BJ (cell line): ENCODE results near the gene HECTD2. TPM values are rescaled to one million over a fixed set of nuclear protein-coding genes. Genes with fewer than 3 reads are reported as not detected.

Experiments
- CTCF ChIA-PET: fragments of 350-600 bp; formaldehyde crosslinking; extraction: SDS; loops from one replicate; lab custom pipeline; 2021; ENCODE audit warnings: antibody characterized with exemption, inconsistent platforms; lab: Yijun Ruan, JAX
- POLR2A ChIA-PET: fragments of 300-600 bp; sonication (Branson Sonifier 250); formaldehyde crosslinking; extraction: SDS; loops from one replicate; lab custom pipeline; 2021; ENCODE audit warnings: antibody characterized with exemption; lab: Charles Lee
- DNase-seq: peaks from one replicate; pipeline ENCODE4 v3.0.0-alpha.2; 2011; ENCODE audit warnings: low read depth
- H3K27me3 ChIP-seq: 2 replicates; pipeline ENCODE4 v1.6.0; 2011; ENCODE audit warnings: low read length; ENCODE audit not compliant: control insufficient read depth, insufficient read depth
- H3K36me3 ChIP-seq: 2 replicates; pipeline ENCODE4 v1.5.1; 2011; ENCODE audit warnings: low read length; ENCODE audit not compliant: control insufficient read depth, insufficient read depth
- H3K4me3 ChIP-seq: 2 replicates; pipeline ENCODE4 v1.5.1; 2011; ENCODE audit warnings: low read depth, mild to moderate bottlenecking, control low read depth, low read length
- CTCF ChIP-seq: IDR thresholded peaks from 2 replicates; pipeline ENCODE4 v1.5.1; 2011; ENCODE audit warnings: low read depth, mild to moderate bottlenecking, control low read depth, inconsistent platforms, low read length, moderate library complexity; ENCODE audit not compliant: insufficient read depth
- polyA plus RNA-seq: library from polyadenylated mRNA; depleted of rRNA; stranded (reverse); fragments of >200 nt; gene quantifications from 2 replicates; pipeline ENCODE4 v1.2.3, GENCODE V29; 2011

Gene HECTD2
- polyA plus RNA-seq, 1 experiment, result 3.6 TPM

DNA sequence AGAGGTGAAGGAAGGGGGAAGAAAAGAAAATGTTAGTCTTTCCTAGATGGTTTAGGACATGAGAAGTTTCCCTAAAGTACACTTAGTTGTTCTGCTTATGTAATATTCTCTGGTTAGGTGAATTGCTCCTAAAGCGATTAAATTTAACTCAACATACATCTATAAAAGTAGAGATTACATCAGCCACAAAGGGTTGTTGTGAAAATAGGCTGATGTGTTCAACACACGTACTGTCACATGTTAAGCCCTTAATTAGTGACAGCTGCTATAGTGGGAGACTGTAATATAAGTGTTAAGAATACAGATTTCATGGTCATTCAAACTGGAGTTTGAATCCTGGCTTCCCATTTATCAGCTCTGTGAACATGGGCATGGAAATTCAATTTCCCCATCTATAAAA is 12.8 kb downstream of the HECTD2 start:
- no peak for TF ChIP-seq CTCF
- Histone ChIP-seq H3K27me3 (no peaks in the 10 kb centered on the region), H3K36me3 (no peaks in the 10 kb centered on the region), H3K4me3 (no peak overlapping the region)
- DNase-seq, result no peak
- ChIA-PET CTCF (interaction anchor here (1.3 kb wide), 1 partner anchor 8 kb away, joined by 3 read pairs; no protein-coding TSS in a partner anchor), POLR2A (no interaction called here)

- no peak for TF ChIP-seq CTCF
Measured at GRCh38 chr10:91424016-91424415, 13.9 kb downstream of the HECTD2 start.

GRCh38 chr10:91432175-91432574 is 22.0 kb downstream of the HECTD2 start:
- CTCF ChIA-PET, result no interaction called here
- no peak for DNase-seq

More at GRCh38 chr10:91424016-91424415, 13.9 kb downstream of the HECTD2 start:
- no peaks in the 10 kb centered on the region for H3K27me3 ChIP-seq
- H3K36me3 ChIP-seq, result no peaks in the 10 kb centered on the region
- H3K4me3 ChIP-seq, result no peak overlapping the region
- POLR2A ChIA-PET, result no interaction called here
- CTCF ChIA-PET, result interaction anchor here (0.9 to 1.3 kb wide), 2 partner anchors 9 to 29 kb away, joined by 3 to 4 read pairs; no protein-coding TSS in a partner anchor
- DNase-seq, result no peak

DNA sequence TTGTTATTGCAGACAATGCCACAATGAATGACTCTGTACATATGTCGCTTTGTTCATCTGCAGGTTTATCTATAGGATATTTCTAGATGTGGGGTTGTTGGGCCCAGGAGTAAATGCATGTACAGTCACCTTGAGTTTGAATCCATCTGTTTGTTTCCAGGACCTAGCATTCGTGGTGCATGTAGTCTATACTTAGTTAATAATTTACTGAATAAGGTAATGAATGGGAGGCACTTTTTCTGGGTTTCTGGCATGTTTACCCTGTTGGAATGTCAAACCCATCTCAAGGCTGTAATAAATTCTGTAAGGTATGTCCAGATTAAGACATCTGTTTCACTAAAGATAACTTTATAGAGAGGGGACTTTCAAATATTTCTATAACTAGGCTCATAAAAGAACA is 23.5 kb downstream of the HECTD2 start:
- POLR2A ChIA-PET, result no interaction called here
- CTCF ChIA-PET, result no interaction called here

More at GRCh38 chr10:91432175-91432574, 22.0 kb downstream of the HECTD2 start:
- no peaks in the 10 kb centered on the region for H3K27me3 ChIP-seq
- no peak overlapping the region for H3K4me3 ChIP-seq
- no peaks in the 10 kb centered on the region for H3K36me3 ChIP-seq
- TF ChIP-seq CTCF, result no peak
- POLR2A ChIA-PET, result interaction anchor here (0.6 kb wide), 1 partner anchor 204 kb away, joined by 3 read pairs; no protein-coding TSS in a partner anchor

DNA sequence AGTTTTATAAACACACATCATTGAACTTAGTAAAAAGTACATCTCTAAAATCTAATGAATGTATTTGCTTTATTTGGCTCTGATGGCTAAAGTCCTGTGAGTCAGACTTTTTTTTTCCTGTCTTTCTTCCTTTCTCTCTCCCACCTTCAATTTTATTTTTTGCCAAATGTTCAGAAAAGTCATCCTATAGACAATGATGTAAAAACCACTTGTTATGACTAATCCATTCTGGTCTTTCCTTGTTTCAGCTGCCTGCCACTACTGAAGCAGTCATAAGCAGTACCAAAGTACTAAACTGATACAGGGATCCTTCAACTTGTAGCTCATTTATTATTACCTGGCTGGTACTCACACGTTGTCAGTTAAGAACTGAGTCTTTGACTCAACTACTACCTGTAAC is 23.9 kb downstream of the HECTD2 start:
- Histone ChIP-seq H3K4me3 (no peak overlapping the region), H3K27me3 (no peaks in the 10 kb centered on the region), H3K36me3 (no peaks in the 10 kb centered on the region)
- TF ChIP-seq CTCF, result no peak
- POLR2A ChIA-PET, result no interaction called here
- CTCF ChIA-PET, result interaction anchor here (0.6 kb wide), 1 partner anchor 12 kb away, joined by 4 read pairs; no protein-coding TSS in a partner anchor
- no peak for DNase-seq

More for the DNA sequence above, 23.5 kb downstream of the HECTD2 start:
- H3K36me3 ChIP-seq, result no peaks in the 10 kb centered on the region
- H3K4me3 ChIP-seq, result no peak overlapping the region
- TF ChIP-seq CTCF, result no peak
- DNase-seq, result no peak
- no peaks in the 10 kb centered on the region for H3K27me3 ChIP-seq
